ENCODE results near the gene RBM25.
"Not testable (repeated sequence)": the region's sequence is repeated elsewhere in the genome, so short reads cannot be mapped to it uniquely, and the experiment has no call there.

Gene RBM25

GRCh38 chr14:73143003-73143402, 84.7 kb downstream of the RBM25 start:
- Histone ChIP-seq H3K36me3 (ENCODE audit: insufficient read depth, low read depth, low read length) (peaks cover 6% of the 10 kb centered on the region), H3K4me3 (ENCODE audit: low read length) (no peak overlapping the region), H3K27me3 (ENCODE audit: insufficient read depth, low read length) (no peaks in the 10 kb centered on the region), H3K27ac (ENCODE audit: low read length) (no peak overlapping the region), H3K9me3 (ENCODE audit: insufficient read depth, low read depth, low read length) (no peaks in the 10 kb centered on the region), H3K9ac (ENCODE audit: low read depth, low read length) (no peak overlapping the region; the same call in 1 of the 2 replicates), H3K4me1 (ENCODE audit: insufficient read depth, low read length) (no peaks in the 10 kb centered on the region)

GRCh38 chr14:73143617-73144016, 85.3 kb downstream of the RBM25 start:
- Histone ChIP-seq H3K36me3 (ENCODE audit: insufficient read depth, low read depth, low read length) (peaks cover 12% of the 10 kb centered on the region), H3K27ac (ENCODE audit: low read length) (no peak overlapping the region), H3K4me1 (ENCODE audit: insufficient read depth, low read length) (no peaks in the 10 kb centered on the region), H3K27me3 (ENCODE audit: insufficient read depth, low read length) (no peaks in the 10 kb centered on the region), H3K9me3 (ENCODE audit: insufficient read depth, low read depth, low read length) (no peaks in the 10 kb centered on the region), H3K4me3 (ENCODE audit: low read length) (no peak overlapping the region), H3K9ac (ENCODE audit: low read depth, low read length) (no peak overlapping the region)

- no peak overlapping the region for H3K9ac ChIP-seq (ENCODE audit: low read depth, low read length)
- peaks cover 27% of the 10 kb centered on the region for H3K36me3 ChIP-seq (ENCODE audit: insufficient read depth, low read depth, low read length)
- no peaks in the 10 kb centered on the region for H3K4me1 ChIP-seq (ENCODE audit: insufficient read depth, low read length)
- no peaks in the 10 kb centered on the region for H3K27me3 ChIP-seq (ENCODE audit: insufficient read depth, low read length)
- H3K4me3 ChIP-seq (ENCODE audit: low read length) = no peak overlapping the region
- H3K27ac ChIP-seq (ENCODE audit: low read length) = no peak overlapping the region
- no peaks in the 10 kb centered on the region for H3K9me3 ChIP-seq (ENCODE audit: insufficient read depth, low read depth, low read length)
Measured at GRCh38 chr14:73145371-73145770, 87.0 kb downstream of the RBM25 start.

- Histone ChIP-seq H3K9me3 (ENCODE audit: insufficient read depth, low read depth, low read length) (no peaks in the 10 kb centered on the region), H3K36me3 (ENCODE audit: insufficient read depth, low read depth, low read length) (peaks cover 31% of the 10 kb centered on the region), H3K9ac (ENCODE audit: low read depth, low read length) (no peak overlapping the region), H3K27me3 (ENCODE audit: insufficient read depth, low read length) (no peaks in the 10 kb centered on the region), H3K27ac (ENCODE audit: low read length) (no peak overlapping the region), H3K4me3 (ENCODE audit: low read length) (no peak overlapping the region), H3K4me1 (ENCODE audit: insufficient read depth, low read length) (no peaks in the 10 kb centered on the region)
Measured at GRCh38 chr14:73146111-73146510, 87.8 kb downstream of the RBM25 start.

GRCh38 chr14:73149753-73150152, 91.4 kb downstream of the RBM25 start:
- Histone ChIP-seq H3K27me3 (ENCODE audit: insufficient read depth, low read length) (no peaks in the 10 kb centered on the region), H3K9ac (ENCODE audit: low read depth, low read length) (no peak overlapping the region), H3K4me1 (ENCODE audit: insufficient read depth, low read length) (no peaks in the 10 kb centered on the region), H3K4me3 (ENCODE audit: low read length) (no peak overlapping the region), H3K9me3 (ENCODE audit: insufficient read depth, low read depth, low read length) (no peaks in the 10 kb centered on the region), H3K27ac (ENCODE audit: low read length) (no peak overlapping the region), H3K36me3 (ENCODE audit: insufficient read depth, low read depth, low read length) (peaks cover 45% of the 10 kb centered on the region)

- Histone ChIP-seq H3K27me3 (ENCODE audit: insufficient read depth, low read length) (no peaks in the 10 kb centered on the region), H3K27ac (ENCODE audit: low read length) (no peak overlapping the region), H3K9me3 (ENCODE audit: insufficient read depth, low read depth, low read length) (no peaks in the 10 kb centered on the region), H3K4me1 (ENCODE audit: insufficient read depth, low read length) (no peaks in the 10 kb centered on the region), H3K4me3 (ENCODE audit: low read length) (no peak overlapping the region), H3K9ac (ENCODE audit: low read depth, low read length) (no peak overlapping the region), H3K36me3 (ENCODE audit: insufficient read depth, low read depth, low read length) (peaks cover 41% of the 10 kb centered on the region)
Measured at GRCh38 chr14:73153272-73153671, 94.9 kb downstream of the RBM25 start.

GRCh38 chr14:73162251-73162650, 103.9 kb downstream of the RBM25 start:
- Histone ChIP-seq H3K27ac (ENCODE audit: low read length) (no peak overlapping the region), H3K27me3 (ENCODE audit: insufficient read depth, low read length) (no peaks in the 10 kb centered on the region), H3K36me3 (ENCODE audit: insufficient read depth, low read depth, low read length) (peaks cover 48% of the 10 kb centered on the region), H3K4me1 (ENCODE audit: insufficient read depth, low read length) (no peaks in the 10 kb centered on the region), H3K9ac (ENCODE audit: low read depth, low read length) (no peak overlapping the region), H3K4me3 (ENCODE audit: low read length) (no peak overlapping the region), H3K9me3 (ENCODE audit: insufficient read depth, low read depth, low read length) (no peaks in the 10 kb centered on the region)

GRCh38 chr14:73166399-73166798, 108.1 kb downstream of the RBM25 start:
- no peak overlapping the region for H3K9ac ChIP-seq (ENCODE audit: low read depth, low read length)
- H3K4me3 ChIP-seq (ENCODE audit: low read length) = no peak overlapping the region
- no peak overlapping the region for H3K27ac ChIP-seq (ENCODE audit: low read length)
- H3K36me3 ChIP-seq (ENCODE audit: insufficient read depth, low read depth, low read length) = peaks cover 47% of the 10 kb centered on the region
- no peaks in the 10 kb centered on the region for H3K9me3 ChIP-seq (ENCODE audit: insufficient read depth, low read depth, low read length)
- peaks cover 14% of the 10 kb centered on the region for H3K4me1 ChIP-seq (ENCODE audit: insufficient read depth, low read length)
- H3K27me3 ChIP-seq (ENCODE audit: insufficient read depth, low read length) = no peaks in the 10 kb centered on the region

GRCh38 chr14:73167727-73168126, 109.4 kb downstream of the RBM25 start:
- Histone ChIP-seq H3K9ac (ENCODE audit: low read depth, low read length) (no peak overlapping the region), H3K36me3 (ENCODE audit: insufficient read depth, low read depth, low read length) (peaks cover 58% of the 10 kb centered on the region), H3K27me3 (ENCODE audit: insufficient read depth, low read length) (no peaks in the 10 kb centered on the region), H3K27ac (ENCODE audit: low read length) (no peak overlapping the region), H3K9me3 (ENCODE audit: insufficient read depth, low read depth, low read length) (no peaks in the 10 kb centered on the region), H3K4me1 (ENCODE audit: insufficient read depth, low read length) (peaks cover 14% of the 10 kb centered on the region), H3K4me3 (ENCODE audit: low read length) (no peak overlapping the region)

GRCh38 chr14:73168274-73168673, 109.9 kb downstream of the RBM25 start:
- Histone ChIP-seq H3K4me3 (ENCODE audit: low read length) (no peak overlapping the region), H3K9ac (ENCODE audit: low read depth, low read length) (no peak overlapping the region), H3K4me1 (ENCODE audit: insufficient read depth, low read length) (peaks cover 14% of the 10 kb centered on the region), H3K36me3 (ENCODE audit: insufficient read depth, low read depth, low read length) (peaks cover 59% of the 10 kb centered on the region), H3K27me3 (ENCODE audit: insufficient read depth, low read length) (no peaks in the 10 kb centered on the region), H3K9me3 (ENCODE audit: insufficient read depth, low read depth, low read length) (no peaks in the 10 kb centered on the region), H3K27ac (ENCODE audit: low read length) (no peak overlapping the region)

GRCh38 chr14:73168691-73169090, 110.4 kb downstream of the RBM25 start:
- peaks cover 59% of the 10 kb centered on the region for H3K36me3 ChIP-seq (ENCODE audit: insufficient read depth, low read depth, low read length)
- no peaks in the 10 kb centered on the region for H3K27me3 ChIP-seq (ENCODE audit: insufficient read depth, low read length)
- no peaks in the 10 kb centered on the region for H3K9me3 ChIP-seq (ENCODE audit: insufficient read depth, low read depth, low read length)
- H3K4me3 ChIP-seq (ENCODE audit: low read length) = no peak overlapping the region
- no peak overlapping the region for H3K27ac ChIP-seq (ENCODE audit: low read length)
- H3K9ac ChIP-seq (ENCODE audit: low read depth, low read length) = no peak overlapping the region
- peaks cover 14% of the 10 kb centered on the region for H3K4me1 ChIP-seq (ENCODE audit: insufficient read depth, low read length)

GRCh38 chr14:73169855-73170254, 111.5 kb downstream of the RBM25 start:
- H3K27me3 ChIP-seq (ENCODE audit: insufficient read depth, low read length); H3K9ac ChIP-seq (ENCODE audit: low read depth, low read length); H3K9me3 ChIP-seq (ENCODE audit: insufficient read depth, low read depth, low read length); H3K27ac ChIP-seq (ENCODE audit: low read length): not testable (repeated sequence)
- Histone ChIP-seq H3K4me1 (ENCODE audit: insufficient read depth, low read length) (peaks cover 14% of the 10 kb centered on the region), H3K4me3 (ENCODE audit: low read length) (0 out of 2 replicates have a peak overlapping the region, but pooled peaks have one; percentile 15), H3K36me3 (ENCODE audit: insufficient read depth, low read depth, low read length) (peaks cover 60% of the 10 kb centered on the region)

GRCh38 chr14:73170686-73171085, 112.4 kb downstream of the RBM25 start:
- H3K27ac ChIP-seq (ENCODE audit: low read length) = no peak overlapping the region
- H3K4me1 ChIP-seq (ENCODE audit: insufficient read depth, low read length) = peaks cover 14% of the 10 kb centered on the region
- no peaks in the 10 kb centered on the region for H3K9me3 ChIP-seq (ENCODE audit: insufficient read depth, low read depth, low read length)
- no peak overlapping the region for H3K4me3 ChIP-seq (ENCODE audit: low read length)
- no peaks in the 10 kb centered on the region for H3K27me3 ChIP-seq (ENCODE audit: insufficient read depth, low read length)
- no peak overlapping the region for H3K9ac ChIP-seq (ENCODE audit: low read depth, low read length)
- H3K36me3 ChIP-seq (ENCODE audit: insufficient read depth, low read depth, low read length) = peaks cover 62% of the 10 kb centered on the region
